AG08395 (cell line): ENCODE data around the gene NTN1.

ENCODE experiments used
- DNase-seq: peaks from one replicate; pipeline ENCODE4 v3.0.0; 2012; ENCODE audit warnings: mixed read lengths, low spot score

Gene NTN1

DNA sequence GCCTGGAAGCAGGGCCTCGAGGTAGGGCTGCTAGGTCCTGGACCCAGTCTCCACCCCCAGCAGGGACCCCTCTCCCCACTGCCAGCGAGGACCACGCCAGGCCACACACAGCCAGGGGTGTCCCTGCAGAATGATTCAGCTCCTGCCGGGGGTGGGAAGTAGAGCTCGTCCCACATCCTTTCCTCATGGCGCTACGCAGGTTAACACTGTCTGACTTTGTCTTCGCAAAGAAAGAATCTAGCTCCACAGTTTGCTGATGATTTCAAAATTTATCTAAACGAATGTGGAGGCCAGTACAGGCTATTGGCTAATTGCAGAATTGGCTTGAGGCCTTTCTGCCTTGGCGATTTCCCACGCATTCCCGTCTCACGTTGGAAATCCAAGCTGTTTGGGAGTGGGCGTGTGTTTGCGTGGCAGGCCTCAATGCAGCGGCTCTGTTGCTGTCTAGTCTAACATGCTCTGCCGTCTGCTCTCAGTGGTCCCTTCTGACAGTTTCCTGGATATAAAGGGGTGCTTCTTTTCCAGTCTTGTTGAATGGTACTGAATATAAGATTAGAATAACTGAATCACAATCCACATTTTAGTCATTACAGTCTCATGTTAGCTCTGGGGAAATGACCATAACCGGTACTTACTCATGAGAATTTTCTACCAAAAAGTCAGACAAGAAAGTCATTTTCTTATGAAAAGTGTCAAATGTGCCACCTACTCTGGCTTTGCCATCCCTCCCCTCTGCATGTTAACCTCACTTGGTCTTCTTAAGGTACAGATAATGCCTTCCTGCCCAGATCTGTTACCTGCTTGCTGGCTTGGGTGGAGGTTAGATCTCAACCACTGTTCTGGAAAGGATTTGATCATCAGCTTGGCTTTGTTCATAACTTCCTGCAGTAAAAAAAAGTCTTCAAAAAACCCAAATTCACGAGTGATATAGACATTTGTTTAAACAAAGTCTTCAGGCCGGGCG is 252.4 kb downstream of the NTN1 start:
- no peak for DNase-seq

DNA sequence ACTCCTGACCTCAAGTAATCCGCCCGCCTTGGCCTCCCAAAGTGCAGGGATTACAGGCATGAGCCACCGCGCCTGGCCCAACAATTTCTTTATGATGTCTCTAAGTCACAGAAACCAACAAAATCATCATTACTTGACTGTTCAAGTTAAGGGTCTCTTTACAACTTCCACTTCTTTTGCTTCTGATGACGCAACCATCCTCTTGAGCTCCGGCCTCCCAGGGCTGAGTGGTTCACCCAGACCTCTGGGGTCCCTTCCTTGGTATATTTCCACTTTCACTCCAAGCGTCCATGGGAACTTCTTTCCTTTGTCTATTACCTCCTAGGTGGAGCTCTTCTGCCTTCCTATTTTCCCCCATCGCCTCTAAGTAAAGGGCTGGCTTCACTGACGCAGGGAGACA is 253.7 kb downstream of the NTN1 start:
- DNase-seq, result no peak

- no peak for DNase-seq
These were observed 258.6 kb downstream of the NTN1 start for GRCh38 chr17:9279893-9280292.

DNA sequence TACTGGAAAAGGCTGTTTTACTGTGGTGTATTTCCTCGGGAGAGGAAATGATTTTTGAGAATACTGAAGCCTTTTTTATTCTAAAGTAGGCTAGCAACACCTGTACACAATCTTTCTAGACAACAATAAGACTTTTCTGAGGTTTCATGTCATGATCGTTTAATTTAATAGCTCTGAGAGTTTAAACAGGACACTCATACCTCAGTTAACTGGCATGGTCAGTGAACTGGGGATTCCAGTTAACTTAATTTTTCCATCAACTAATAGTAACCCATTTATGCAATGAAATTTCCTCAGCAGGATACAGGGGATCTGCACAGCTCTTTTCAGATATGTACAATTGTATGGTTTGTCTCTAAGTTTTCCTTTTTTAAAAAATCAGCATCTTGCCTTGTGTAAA is 262.6 kb downstream of the NTN1 start:
- no peak for DNase-seq

- DNase-seq, result peak; percentile 39
These were observed 263.6 kb downstream of the NTN1 start for GRCh38 chr17:9284884-9285283.

DNA sequence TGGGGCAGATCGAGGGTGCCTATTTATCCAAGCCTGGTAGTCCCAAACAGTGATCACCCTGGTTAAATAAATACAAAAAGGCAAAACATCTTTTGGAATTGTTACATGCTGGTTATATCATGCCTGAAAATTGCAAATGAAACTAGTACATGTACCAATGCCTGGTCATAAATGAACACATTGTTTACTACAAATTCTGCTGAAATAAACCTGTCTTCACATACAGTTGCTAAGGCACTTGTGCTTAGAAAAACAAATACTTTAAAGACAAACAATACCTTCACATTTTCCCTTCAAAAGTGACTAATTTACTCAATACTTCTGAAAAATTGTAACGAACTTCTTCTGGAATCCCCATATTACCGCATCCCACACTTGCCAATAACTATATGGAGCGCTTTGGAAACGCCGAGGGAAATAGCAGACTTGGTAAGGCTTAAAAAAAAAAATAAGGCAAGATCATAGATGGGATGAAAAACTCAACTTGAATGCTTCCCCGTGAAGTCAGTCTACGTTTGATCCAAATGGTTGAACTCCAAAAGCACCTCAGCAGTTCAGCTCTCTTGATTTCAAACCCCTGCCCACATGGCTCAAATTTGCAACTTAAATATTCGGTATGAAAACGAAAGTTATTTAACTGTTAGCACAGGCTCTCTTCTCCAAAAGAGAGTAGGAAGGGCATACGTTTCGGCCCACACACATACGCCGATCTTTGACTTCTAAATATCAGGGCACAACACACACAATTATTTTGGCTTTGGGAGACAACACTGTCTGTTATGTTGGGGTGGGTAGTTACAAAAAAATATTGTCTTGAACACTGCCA is 264.5 kb downstream of the NTN1 start:
- peak; percentile 18 for DNase-seq

GRCh38 chr17:9286434-9286833 is 265.1 kb downstream of the NTN1 start:
- DNase-seq, result peak; percentile 8

DNA sequence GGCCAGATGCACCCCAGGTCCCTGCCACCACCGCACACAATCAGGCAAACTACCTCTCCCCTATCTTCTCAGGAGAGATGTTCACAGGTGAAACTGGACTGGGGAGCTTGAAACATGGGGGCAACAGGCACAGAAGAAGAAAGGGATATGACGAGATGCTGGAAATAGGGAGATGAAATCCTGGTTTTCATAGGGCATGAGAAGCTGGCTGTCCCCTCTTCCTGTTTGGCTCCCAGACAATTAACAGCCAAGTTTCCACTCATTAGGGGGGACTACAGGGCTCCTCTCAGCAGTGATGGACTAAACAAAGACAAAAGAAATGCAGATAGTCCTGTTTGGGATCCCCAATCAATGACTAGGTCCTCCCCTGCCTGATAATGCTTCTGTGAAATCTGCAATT is 266.0 kb downstream of the NTN1 start:
- DNase-seq, result no peak

DNA sequence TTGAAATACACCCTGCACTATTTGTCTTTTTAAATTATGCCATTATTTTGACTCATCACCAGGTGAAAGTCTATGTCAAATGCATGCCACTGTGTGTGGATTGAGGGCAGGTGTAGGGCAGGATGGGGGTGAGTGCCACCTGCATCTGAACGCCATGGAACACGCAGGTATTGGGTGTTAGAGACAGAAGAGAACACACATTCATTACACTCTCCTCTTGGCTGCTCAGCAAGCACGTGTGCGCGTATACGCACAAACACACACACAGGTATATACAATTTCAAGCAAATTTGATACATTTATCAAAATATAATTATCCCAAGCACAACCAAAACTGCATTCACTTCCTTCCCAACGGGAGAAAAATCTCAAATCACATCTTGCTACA is 268.9 kb downstream of the NTN1 start:
- DNase-seq, result no peak

GRCh38 chr17:9291912-9292560 is 270.7 kb downstream of the NTN1 start:
- peak; percentile 64 for DNase-seq

- no peak for DNase-seq
These were observed 271.2 kb downstream of the NTN1 start for GRCh38 chr17:9292561-9292941.
